Activated CD8-positive, alpha-beta T cell treated with anti-CD3 and anti-CD28 coated beads, Interleukin-2, amount 10 ng/mL, durations not matched to agents 7 days and 5 days (primary cell): Measurements from ENCODE around the gene BACH2. TPM values are rescaled to one million over a fixed set of nuclear protein-coding genes. Genes with fewer than 3 reads are reported as not detected.

Experiments used
- ATAC-seq: fragments of 150-1000 bp; cut with Tn5 transposase; one replicate; pipeline ENCODE4 v1.10.0; 2021; ENCODE audit warnings: moderate library complexity
- CTCF ChIA-PET: fragments of 350-600 bp; sonication (Branson Sonifier 250); formaldehyde crosslinking; loops from one replicate; lab custom pipeline; 2021; ENCODE audit warnings: antibody characterized with exemption; lab: Charles Lee
- POLR2A ChIA-PET: fragments of 350-600 bp; sonication (Branson Sonifier 250); formaldehyde crosslinking; loops from one replicate; lab custom pipeline; 2021; ENCODE audit warnings: antibody characterized with exemption; lab: Charles Lee
- DNase-seq: peaks from one replicate; pipeline ENCODE4 v3.0.0-alpha.2; 2020
- H3K27ac Mint-ChIP-seq: one replicate; pipeline ENCODE4 v1.8.0; 2021; ENCODE audit warnings: mild to moderate bottlenecking, mixed read lengths
- H3K27me3 Mint-ChIP-seq: one replicate; pipeline ENCODE4 v1.8.0; 2021; ENCODE audit warnings: low read depth, mixed read lengths
- H3K36me3 Mint-ChIP-seq: one replicate; pipeline ENCODE4 v1.8.0; 2021; ENCODE audit warnings: low read depth, mixed read lengths
- H3K4me1 Mint-ChIP-seq: one replicate; pipeline ENCODE4 v1.8.0; 2021; ENCODE audit warnings: low read depth, mixed read lengths
- H3K4me3 Mint-ChIP-seq: one replicate; pipeline ENCODE4 v1.8.0; 2021; ENCODE audit warnings: mild to moderate bottlenecking, mixed read lengths
- H3K9me3 Mint-ChIP-seq: one replicate; pipeline ENCODE4 v1.8.0; 2022; ENCODE audit warnings: mixed read lengths; ENCODE audit not compliant: insufficient read depth
- total RNA-seq, 2 experiments: library from RNA; stranded (reverse); gene quantifications; one replicate each; pipeline ENCODE4 v1.2.3, GENCODE V29; 2021

The BACH2 gene
- total RNA-seq, 2 experiments from 2014 or later, result 61.3 to 70.9 TPM

- ChIA-PET CTCF (no interaction called here), POLR2A (no interaction called here)
- Mint-ChIP-seq H3K4me1 (peaks cover 19% of the 10 kb centered on the region), H3K27ac (no peak overlapping the region), H3K4me3 (no peak overlapping the region), H3K9me3 (no peaks in the 10 kb centered on the region), H3K27me3 (no peaks in the 10 kb centered on the region), H3K36me3 (peaks cover 29% of the 10 kb centered on the region)
- DNase-seq (no peak), ATAC-seq (no peak)
Observed at GRCh38 chr6:90004511-90004910, 292.1 kb downstream of the BACH2 start.

- Mint-ChIP-seq H3K27ac (peak overlapping the region; percentile 2), H3K4me1 (peaks cover 14% of the 10 kb centered on the region), H3K27me3 (no peaks in the 10 kb centered on the region), H3K4me3 (no peak overlapping the region), H3K36me3 (peaks cover 24% of the 10 kb centered on the region), H3K9me3 (no peaks in the 10 kb centered on the region)
- ATAC-seq, result no peak
- CTCF ChIA-PET, result no interaction called here
- POLR2A ChIA-PET, result no interaction called here
- DNase-seq, result no peak
Observed at GRCh38 chr6:90003941-90004340, 292.7 kb downstream of the BACH2 start.

- Mint-ChIP-seq H3K36me3 (peaks cover 22% of the 10 kb centered on the region), H3K27ac (no peak overlapping the region), H3K4me1 (peaks cover 9% of the 10 kb centered on the region), H3K9me3 (no peaks in the 10 kb centered on the region), H3K27me3 (no peaks in the 10 kb centered on the region), H3K4me3 (no peak overlapping the region)
- ATAC-seq (no peak), DNase-seq (no peak)
- ChIA-PET POLR2A (no interaction called here), CTCF (no interaction called here)
Observed at GRCh38 chr6:90003069-90003795, 293.4 kb downstream of the BACH2 start.

- H3K36me3 Mint-ChIP-seq, result peaks cover 28% of the 10 kb centered on the region
- CTCF ChIA-PET, result interaction anchor here (0.7 to 1.6 kb wide), 4 partner anchors 31 to 238 kb away, joined by 3 read pairs; no protein-coding TSS in a partner anchor
- peaks cover 9% of the 10 kb centered on the region for H3K4me1 Mint-ChIP-seq
- DNase-seq (no peak), ATAC-seq (no peak)
- POLR2A ChIA-PET, result no interaction called here
- no peaks in the 10 kb centered on the region for H3K9me3 Mint-ChIP-seq
- no peaks in the 10 kb centered on the region for H3K27me3 Mint-ChIP-seq
- no peak overlapping the region for H3K27ac Mint-ChIP-seq
- no peak overlapping the region for H3K4me3 Mint-ChIP-seq
Observed at GRCh38 chr6:90000864-90001731, 295.5 kb downstream of the BACH2 start.

GRCh38 chr6:89999945-90000825 lies 296.5 kb downstream of the BACH2 start:
- H3K4me1 Mint-ChIP-seq, result peaks cover 9% of the 10 kb centered on the region
- no peak overlapping the region for H3K4me3 Mint-ChIP-seq
- H3K9me3 Mint-ChIP-seq, result no peaks in the 10 kb centered on the region
- ChIA-PET POLR2A (interaction anchor here (0.6 kb wide), 1 partner anchor 31 kb away, joined by 3 read pairs; no protein-coding TSS in a partner anchor), CTCF (interaction anchor here (0.7 to 2.1 kb wide), 5 partner anchors 8 to 74 kb away, joined by 3 to 5 read pairs (median 3); no protein-coding TSS in a partner anchor)
- no peaks in the 10 kb centered on the region for H3K27me3 Mint-ChIP-seq
- ATAC-seq (peak; percentile 38), DNase-seq (no peak)
- H3K36me3 Mint-ChIP-seq, result peaks cover 37% of the 10 kb centered on the region
- H3K27ac Mint-ChIP-seq, result no peak overlapping the region

- no peak for ATAC-seq
Observed at GRCh38 chr6:89999154-89999553, 297.5 kb downstream of the BACH2 start.

GRCh38 chr6:89997456-89998445 lies 298.9 kb downstream of the BACH2 start:
- H3K36me3 Mint-ChIP-seq, result peaks cover 49% of the 10 kb centered on the region
- H3K4me3 Mint-ChIP-seq, result no peak overlapping the region
- H3K9me3 Mint-ChIP-seq, result no peaks in the 10 kb centered on the region
- ChIA-PET CTCF (interaction anchor here (1.0 kb wide), 1 partner anchor 112 kb away, joined by 3 read pairs; no protein-coding TSS in a partner anchor), POLR2A (no interaction called here)
- peaks cover 18% of the 10 kb centered on the region for H3K4me1 Mint-ChIP-seq
- ATAC-seq, result no peak
- H3K27me3 Mint-ChIP-seq, result no peaks in the 10 kb centered on the region
- peak overlapping the region; percentile 7 for H3K27ac Mint-ChIP-seq
- DNase-seq, result no peak

More at GRCh38 chr6:89999154-89999553, 297.5 kb downstream of the BACH2 start:
- H3K36me3 Mint-ChIP-seq, result peaks cover 43% of the 10 kb centered on the region
- no peak overlapping the region for H3K4me3 Mint-ChIP-seq
- ChIA-PET CTCF (interaction anchor here (0.6 to 2.1 kb wide), 3 partner anchors 9 to 75 kb away, joined by 3 to 5 read pairs (median 4); no protein-coding TSS in a partner anchor), POLR2A (no interaction called here)
- no peak overlapping the region for H3K27ac Mint-ChIP-seq
- peaks cover 11% of the 10 kb centered on the region for H3K4me1 Mint-ChIP-seq
- no peaks in the 10 kb centered on the region for H3K27me3 Mint-ChIP-seq
- H3K9me3 Mint-ChIP-seq, result no peaks in the 10 kb centered on the region
- no peak for DNase-seq

- Mint-ChIP-seq H3K4me3 (no peak overlapping the region), H3K27ac (no peak overlapping the region), H3K4me1 (peaks cover 42% of the 10 kb centered on the region), H3K9me3 (no peaks in the 10 kb centered on the region), H3K27me3 (no peaks in the 10 kb centered on the region), H3K36me3 (peaks cover 69% of the 10 kb centered on the region)
- no peak for DNase-seq
- CTCF ChIA-PET, result no interaction called here
- POLR2A ChIA-PET, result no interaction called here
- ATAC-seq, result no peak
Observed at GRCh38 chr6:89993411-89993810, 303.2 kb downstream of the BACH2 start.

GRCh38 chr6:89992818-89993217 lies 303.8 kb downstream of the BACH2 start:
- no peak overlapping the region for H3K4me3 Mint-ChIP-seq
- ChIA-PET POLR2A (no interaction called here), CTCF (no interaction called here)
- no peaks in the 10 kb centered on the region for H3K9me3 Mint-ChIP-seq
- H3K4me1 Mint-ChIP-seq, result peaks cover 45% of the 10 kb centered on the region
- no peak for DNase-seq
- H3K27me3 Mint-ChIP-seq, result no peaks in the 10 kb centered on the region
- no peak overlapping the region for H3K27ac Mint-ChIP-seq
- peaks cover 68% of the 10 kb centered on the region for H3K36me3 Mint-ChIP-seq
- ATAC-seq, result no peak

GRCh38 chr6:89989742-89990141 lies 306.9 kb downstream of the BACH2 start:
- H3K9me3 Mint-ChIP-seq, result no peaks in the 10 kb centered on the region
- no peak for DNase-seq
- H3K27me3 Mint-ChIP-seq, result no peaks in the 10 kb centered on the region
- peaks cover 68% of the 10 kb centered on the region for H3K4me1 Mint-ChIP-seq
- ChIA-PET POLR2A (no interaction called here), CTCF (no interaction called here)
- H3K4me3 Mint-ChIP-seq, result no peak overlapping the region
- H3K27ac Mint-ChIP-seq, result no peak overlapping the region
- peaks cover 63% of the 10 kb centered on the region for H3K36me3 Mint-ChIP-seq
- no peak for ATAC-seq
